Stimulated activated CD8-positive, alpha-beta memory T cell treated with anti-CD3 and anti-CD28 coated beads, Interleukin-7, amount 100 ng/mL, for 4 hours (primary cell): ENCODE results near the gene ITIH5.
"Not testable (repeated sequence)": the region's sequence is repeated elsewhere in the genome, so short reads cannot be mapped to it uniquely, and the experiment has no call there.

Source experiments
- DNase-seq, 2 donors: peaks; one replicate each; pipeline ENCODE4 v3.0.0-alpha.2; 2020; ENCODE audit warnings: low read depth in 2 of 2

Gene ITIH5

DNA sequence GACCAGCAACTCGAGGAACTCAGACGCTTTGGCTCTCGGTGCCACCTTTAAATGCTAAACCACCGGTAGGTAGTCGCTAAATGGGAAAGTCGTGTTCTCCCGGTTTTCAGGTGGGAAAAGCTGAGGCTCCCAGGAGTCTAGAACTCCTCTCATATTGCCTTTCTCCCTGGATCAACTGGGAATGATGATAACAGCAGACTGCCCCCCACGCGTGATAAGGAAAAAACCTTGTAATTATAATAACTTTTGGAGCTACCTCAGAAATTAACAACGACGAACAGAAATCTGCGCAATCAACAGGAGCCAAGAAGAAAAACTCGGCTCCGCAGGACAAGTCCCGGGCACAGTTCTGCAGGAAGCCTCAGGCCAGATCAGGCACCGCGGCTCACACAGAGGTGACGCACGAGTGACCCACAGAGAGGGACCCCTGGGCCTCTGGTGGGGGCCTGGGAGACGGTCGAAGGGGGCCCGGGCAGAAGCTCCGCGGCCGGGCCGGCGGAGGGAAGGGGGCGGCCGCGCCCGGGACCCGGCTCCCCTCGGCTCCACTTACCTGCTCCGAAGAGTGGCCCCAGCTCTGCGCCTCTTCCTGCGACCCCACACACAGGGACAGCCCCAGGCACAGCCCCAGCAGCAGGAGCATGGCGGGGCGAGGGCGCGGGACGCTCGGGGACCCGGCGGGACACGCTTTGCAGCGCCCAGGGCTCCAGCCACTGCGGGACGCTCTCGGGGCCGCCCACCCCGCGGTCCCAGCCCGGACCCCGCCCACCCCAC is at the start of gene ITIH5:
TSS of gene ITIH5 (minus strand) at position 714 of the 771 bp plus-strand sequence. CDS start at position 640, 74 bp downstream.
- DNase-seq, result no peak

DNA sequence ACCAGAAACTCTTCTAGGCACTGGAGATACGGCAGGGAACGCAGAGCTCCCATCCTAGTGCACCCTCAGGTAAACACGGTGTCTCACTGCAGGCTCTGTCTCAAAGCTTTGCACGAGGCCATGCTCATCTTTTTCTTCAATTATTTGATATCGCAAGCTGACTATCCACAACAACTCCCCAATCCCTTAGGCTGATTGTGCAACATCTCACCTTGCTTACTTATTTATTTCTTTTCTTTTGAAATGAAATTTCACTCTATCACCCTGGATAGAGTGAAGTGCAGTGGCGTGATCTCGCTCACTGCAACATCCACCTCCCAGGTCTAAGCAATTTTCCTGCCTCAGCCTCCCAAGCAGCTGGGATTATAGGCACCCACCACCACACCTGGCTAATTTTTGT is 48.7 kb upstream of the ITIH5 start:
- no peak for DNase-seq

- DNase-seq, result not testable (repeated sequence)
Measured at GRCh38 chr10:7711075-7711474, 44.3 kb upstream of the ITIH5 start.

DNA sequence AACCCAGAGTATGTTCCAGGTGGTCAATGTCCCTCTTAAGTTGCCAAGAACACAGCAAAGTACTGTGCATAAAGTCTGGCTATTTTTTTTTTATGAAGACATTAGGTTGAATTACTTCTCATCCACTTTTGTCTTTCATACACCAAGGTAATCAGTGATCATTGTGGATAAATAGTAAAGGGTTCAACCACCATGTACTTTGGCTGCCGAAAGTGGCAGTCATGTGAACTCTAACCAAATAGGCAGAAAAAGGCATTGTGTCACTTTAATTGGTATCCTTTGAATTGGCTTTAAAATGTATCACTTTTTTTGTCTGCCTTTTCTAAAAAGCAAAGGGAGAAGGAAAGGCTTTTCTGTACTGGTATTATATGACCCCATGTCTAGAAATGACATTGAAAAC is 43.7 kb upstream of the ITIH5 start:
- no peak for DNase-seq

- DNase-seq, result no peak
Measured at GRCh38 chr10:7708832-7709231, 42.1 kb upstream of the ITIH5 start.

DNA sequence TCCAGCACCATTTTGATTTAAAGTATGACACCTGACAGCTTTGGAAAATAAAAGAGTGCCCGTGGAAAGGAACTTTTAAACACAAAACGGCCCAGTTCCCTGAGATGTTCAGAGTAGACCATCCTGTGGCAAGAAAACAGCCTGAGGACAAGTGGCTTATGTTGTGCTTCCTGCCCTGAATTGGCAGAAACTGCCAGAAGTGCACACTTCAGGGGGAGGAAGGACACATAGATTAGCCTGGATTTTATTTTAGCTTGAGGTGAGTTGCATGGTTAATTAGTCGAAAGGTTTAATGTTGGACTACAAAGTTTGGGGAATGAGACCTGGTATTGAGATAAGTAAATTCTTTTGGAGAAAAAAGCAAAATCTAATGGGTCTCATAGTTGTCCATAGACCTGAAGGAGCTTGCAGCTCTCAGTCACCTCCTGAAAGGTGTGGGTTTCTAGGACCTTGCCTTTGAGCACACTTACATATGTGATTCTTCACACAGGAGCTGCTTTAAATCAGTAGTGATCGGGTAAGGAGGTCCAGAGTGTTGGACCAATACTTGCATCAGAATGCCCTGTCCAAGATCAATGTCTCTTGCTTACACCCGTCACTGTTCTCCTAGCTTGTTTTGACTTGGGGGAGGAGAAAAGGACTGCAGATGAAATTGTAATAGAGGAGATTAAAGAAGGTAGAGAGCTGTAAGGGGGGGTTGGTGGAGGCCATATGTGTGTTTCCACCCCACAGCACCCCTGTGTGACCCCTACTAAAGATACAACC is 41.3 kb upstream of the ITIH5 start:
- no peak for DNase-seq

GRCh38 chr10:7707102-7707501 is 40.3 kb upstream of the ITIH5 start:
- no peak for DNase-seq

DNA sequence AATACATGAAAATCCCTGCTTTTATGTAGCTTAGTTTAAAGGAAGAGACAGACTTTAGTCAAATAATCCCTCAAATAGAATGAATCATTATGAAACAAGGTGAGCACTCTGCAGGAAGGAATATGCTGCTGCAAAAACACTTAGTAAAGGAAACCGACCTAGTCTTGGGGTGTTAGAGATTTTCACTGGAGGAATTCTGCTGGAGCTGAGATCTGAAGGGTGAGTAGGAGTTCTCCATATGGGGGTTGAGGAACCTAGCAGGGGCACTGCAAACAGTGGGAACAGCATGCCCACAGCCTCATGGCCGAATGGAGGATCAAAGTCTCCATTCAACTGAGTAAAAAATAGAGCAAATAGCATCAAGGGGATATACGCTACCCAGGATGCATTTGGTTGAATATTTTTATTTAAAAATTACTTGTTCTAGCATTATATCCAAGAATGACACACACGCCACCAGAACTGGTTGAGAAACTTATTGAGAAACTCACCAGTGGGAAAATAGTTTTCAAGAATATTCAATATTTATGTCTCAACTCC is 39.8 kb upstream of the ITIH5 start:
- DNase-seq, result no peak

DNA sequence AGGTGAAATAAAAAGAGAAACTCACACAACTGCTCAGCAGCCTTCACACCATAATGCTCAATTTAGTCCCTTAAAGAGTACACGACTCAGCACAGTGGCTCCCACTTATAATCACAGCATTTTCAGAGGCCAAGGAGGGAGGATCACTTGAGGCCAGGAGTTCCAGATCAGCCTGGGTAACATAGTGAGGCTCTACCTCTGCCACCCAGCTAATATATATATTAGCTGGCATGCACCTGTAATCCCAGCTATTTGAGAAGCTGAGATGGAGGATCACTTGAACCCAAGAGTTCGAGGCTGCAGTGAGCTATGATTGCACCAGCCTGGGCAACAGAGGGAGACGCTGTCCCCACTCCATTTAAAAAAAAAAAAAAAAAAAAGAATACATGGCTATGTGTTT is 38.6 kb upstream of the ITIH5 start:
- DNase-seq, result no peak

DNA sequence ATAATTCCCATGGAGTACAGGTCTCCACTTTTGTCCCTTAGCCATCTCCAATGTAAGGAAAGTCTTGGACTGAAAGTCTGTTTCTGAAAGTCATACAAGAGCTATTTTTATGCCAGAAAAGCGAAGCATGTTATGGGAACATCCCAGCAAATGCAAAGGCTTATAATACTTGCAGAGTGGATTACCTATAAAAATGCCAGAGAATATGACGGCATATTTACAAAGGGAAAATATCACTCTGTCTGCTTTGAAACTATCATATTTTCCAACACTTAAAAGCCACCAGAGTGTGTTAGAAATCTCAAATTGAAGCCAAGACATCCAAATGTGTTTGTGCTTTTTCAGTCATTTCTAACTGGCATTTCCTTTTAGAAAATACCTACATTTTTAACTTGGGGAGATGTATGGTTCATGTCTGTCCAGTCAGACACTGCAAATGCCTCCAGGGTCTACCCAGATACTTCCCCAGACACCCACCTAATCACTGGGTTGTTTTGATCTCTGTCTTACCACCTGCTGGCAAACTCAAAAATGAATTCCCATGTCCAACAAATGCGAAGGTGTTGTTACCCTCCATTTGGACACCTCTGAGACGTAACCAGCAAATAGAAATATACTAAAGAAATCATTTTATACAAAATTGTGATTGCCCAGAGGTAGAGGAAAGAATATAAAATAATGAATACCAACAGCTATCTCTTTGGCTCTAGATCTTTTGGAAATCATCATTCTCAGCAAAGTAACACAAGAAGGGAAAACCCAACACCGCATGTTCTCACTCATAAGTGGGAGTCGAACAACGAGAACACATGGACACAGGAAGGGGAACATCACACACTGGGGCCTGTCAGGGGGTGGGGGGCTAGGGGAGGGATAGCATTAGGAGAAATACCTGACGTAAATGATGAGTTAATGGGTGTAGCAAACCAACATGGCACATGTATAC is 37.6 kb upstream of the ITIH5 start:
- no peak for DNase-seq

DNA sequence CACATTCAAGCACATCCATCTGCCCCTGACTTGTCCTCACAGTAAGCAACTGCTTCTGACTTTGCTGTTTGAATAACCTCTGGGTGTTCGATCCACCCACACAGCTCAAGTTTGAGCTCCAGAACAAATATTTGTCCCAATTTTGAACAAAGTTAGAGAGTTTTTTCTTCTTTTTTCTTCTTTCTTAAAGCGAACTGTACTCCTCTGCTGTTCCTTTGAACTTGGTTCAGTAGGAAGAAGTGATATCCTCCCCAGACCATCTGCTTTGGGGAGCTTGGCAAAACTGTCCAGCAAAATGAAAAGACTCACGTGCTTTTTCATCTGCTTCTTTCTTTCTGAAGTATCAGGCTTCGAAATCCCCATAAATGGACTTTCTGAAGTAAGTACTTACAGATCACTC is 36.4 kb upstream of the ITIH5 start, which contains the start of gene ITIH2:
TSS of gene ITIH2 (plus strand) at position 177 of the 400 bp plus-strand sequence. CDS start at position 296, 119 bp downstream.
- no peak for DNase-seq

GRCh38 chr10:7702288-7702812 is 35.6 kb upstream of the ITIH5 start:
- no peak for DNase-seq

DNA sequence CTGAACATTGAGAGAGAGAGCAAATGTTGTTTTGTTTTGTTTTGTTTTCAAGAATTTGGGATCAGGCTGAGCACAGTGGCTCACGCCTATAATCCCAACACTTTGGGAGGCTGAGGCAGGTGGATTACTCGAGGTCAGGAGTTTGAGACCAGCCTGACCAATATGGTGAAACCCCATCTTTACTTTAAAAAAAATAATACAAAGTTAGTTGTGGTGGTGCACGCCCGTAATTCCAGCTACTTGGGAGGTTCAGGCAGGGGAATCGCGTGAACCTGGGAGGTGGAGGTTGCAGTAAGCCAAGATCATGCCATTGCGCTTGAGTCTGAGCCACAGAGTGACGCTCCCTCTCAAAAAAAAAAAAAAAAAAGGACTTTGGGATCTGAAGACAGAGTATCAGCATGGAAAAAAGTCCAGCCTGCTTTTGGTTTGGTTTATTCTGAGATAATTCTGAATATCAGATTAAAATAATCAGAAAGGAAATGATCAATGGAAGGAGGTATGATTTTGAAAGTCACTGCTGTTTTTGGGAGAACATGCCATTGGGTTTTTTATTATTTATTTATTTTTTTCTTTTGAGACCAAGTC is 34.5 kb upstream of the ITIH5 start:
- no peak for DNase-seq

DNA sequence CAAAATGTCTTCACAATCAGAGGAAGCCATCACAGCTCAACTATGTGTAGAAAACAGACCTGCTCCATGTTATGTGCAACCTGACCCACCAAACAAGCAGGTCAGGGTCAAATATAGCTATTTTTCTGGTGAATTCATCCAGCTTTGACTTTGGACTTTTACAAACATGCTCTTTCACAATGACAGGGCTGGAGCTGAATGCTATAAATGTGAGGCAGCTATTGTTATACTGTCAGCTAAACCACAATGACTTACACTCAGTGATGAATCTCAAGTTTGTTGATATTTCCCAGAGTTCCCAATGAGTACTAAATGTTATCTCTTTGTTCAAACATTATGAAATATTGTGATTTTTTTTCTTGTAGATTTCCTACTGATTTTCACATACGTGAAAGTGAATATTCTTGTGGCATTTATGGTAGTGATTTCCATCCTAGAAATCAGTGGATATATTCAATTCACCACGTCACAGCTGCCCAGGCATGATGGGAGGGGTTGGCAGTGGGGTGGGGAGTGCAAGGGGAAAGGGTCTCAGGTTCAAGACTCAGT is 33.9 kb upstream of the ITIH5 start:
- DNase-seq, result no peak

- DNase-seq, result no peak
Measured at GRCh38 chr10:7697426-7697825, 30.7 kb upstream of the ITIH5 start.

DNA sequence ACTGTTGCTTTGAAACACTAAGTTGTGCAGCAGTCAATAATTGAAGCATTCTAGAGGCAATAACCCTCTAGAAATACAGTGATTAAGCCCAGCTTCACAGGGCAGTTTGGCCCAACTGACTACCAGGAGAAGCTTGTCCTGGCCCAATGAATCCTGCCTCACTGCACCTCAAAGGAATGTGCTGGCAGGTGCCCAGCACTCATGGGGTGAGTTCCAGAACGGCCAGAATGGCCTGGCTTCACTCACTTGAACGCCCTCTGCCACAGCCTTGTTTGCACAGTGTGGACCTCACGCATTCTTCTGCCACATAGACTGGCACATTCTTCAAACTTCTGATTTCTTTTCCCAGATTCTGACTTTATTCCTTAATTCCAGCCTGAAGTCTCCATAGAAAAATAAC is 29.8 kb upstream of the ITIH5 start:
- no peak for DNase-seq

DNA sequence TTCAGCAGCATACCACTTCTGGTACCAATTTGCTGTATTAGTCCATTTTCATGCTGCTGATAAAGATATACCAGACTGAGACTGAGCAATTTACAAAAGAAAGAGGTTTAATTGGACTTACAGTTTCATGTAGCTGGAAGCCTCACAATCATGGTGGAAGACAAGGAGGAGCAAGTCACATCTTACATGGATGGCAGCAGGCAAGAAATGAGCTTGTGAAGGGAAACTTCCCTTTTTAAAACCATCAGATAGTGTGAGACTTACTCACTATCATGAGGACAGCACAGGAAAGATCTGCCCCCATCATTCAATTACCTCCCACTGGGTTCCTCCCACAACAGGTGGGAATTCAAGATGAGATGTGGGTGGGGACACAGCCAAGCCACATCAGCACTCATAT is 26.4 kb upstream of the ITIH5 start:
- not testable (repeated sequence) for DNase-seq

DNA sequence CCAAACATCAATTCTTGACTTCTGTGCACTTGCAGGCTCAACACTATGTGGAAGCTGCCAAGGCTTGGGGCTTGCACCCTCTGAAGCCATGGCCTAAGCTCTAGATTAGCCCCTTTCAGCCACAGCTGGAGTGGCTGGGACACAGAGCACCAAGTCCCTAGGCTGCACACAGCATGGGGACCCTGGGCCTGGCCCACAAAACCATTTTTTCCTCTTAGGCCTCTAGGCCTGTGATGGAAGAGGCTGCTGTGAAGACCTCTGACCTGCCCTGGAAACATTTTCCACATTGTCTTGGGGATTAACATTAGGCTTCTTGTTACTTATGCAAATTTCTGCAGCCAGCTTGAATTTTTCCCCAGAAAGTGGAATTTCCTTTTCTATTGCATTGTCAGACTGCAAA is 25.6 kb upstream of the ITIH5 start:
- DNase-seq, result not testable (repeated sequence)

GRCh38 chr10:7690885-7691597 is 24.3 kb upstream of the ITIH5 start:
- not testable (repeated sequence) for DNase-seq

- no peak for DNase-seq
Measured at GRCh38 chr10:7689591-7689990, 22.8 kb upstream of the ITIH5 start.
